Endometrial microvascular endothelial cells (primary cell): ENCODE data around the gene SPDYE4. TPM values are rescaled to one million over a fixed set of nuclear protein-coding genes. Genes with fewer than 3 reads are reported as not detected.
"Not testable (repeated sequence)": the region's sequence is repeated elsewhere in the genome, so short reads cannot be mapped to it uniquely, and the experiment has no call there.

Experiments
- in situ Hi-C: cut with HindIII; loops from 2 replicates; pipeline ENCODE4 v1.10.0; 2017; ENCODE audit warnings: low sequenced_read_pairs, low pct_unique_long_range_greater_than_20kb; ENCODE audit errors: inconsistent ontology term
- total RNA-seq: library from RNA; depleted of rRNA; stranded (reverse); fragments of >200 nt; gene quantifications from one replicate; pipeline ENCODE4 v1.2.3, GENCODE V29; 2015; ENCODE audit errors: inconsistent ontology term

Gene SPDYE4
- total RNA-seq: not detected

GRCh38 chr17:8758137-8758596, at the start of gene SPDYE4:
TSS of gene SPDYE4 (minus strand) at chr17:8758546. CDS start at chr17:8758382, 164 bp downstream.
- in situ Hi-C loops: loop anchor here (25.0 kb wide), 1 partner anchor 321 kb away; the partner anchor contains the start of gene NDEL1

GRCh38 chr17:8806926-8807550, 48.7 kb upstream of the SPDYE4 start:
- in situ Hi-C loops: no loop called here

- in situ Hi-C loops: no loop called here
These were observed 48.0 kb upstream of the SPDYE4 start for GRCh38 chr17:8806253-8806925.

- in situ Hi-C loops: not testable (repeated sequence)
These were observed 47.0 kb upstream of the SPDYE4 start for GRCh38 chr17:8805396-8805795.

- in situ Hi-C loops: no loop called here
These were observed 45.4 kb upstream of the SPDYE4 start for GRCh38 chr17:8803531-8804420.

GRCh38 chr17:8801135-8801840, 42.9 kb upstream of the SPDYE4 start:
- in situ Hi-C loops: no loop called here

GRCh38 chr17:8800656-8801055, 42.3 kb upstream of the SPDYE4 start:
- in situ Hi-C loops: no loop called here

- in situ Hi-C loops: no loop called here
These were observed 41.3 kb upstream of the SPDYE4 start for GRCh38 chr17:8799570-8800212.

GRCh38 chr17:8798846-8799569, 40.7 kb upstream of the SPDYE4 start, which contains the start of gene MFSD6L:
TSS of gene MFSD6L (minus strand) at chr17:8799365. CDS start at chr17:8799120, 245 bp downstream.
- in situ Hi-C loops: no loop called here

- in situ Hi-C loops: no loop called here
These were observed 40.0 kb upstream of the SPDYE4 start for GRCh38 chr17:8798176-8798845.

GRCh38 chr17:8797621-8798175, 39.4 kb upstream of the SPDYE4 start:
- in situ Hi-C loops: no loop called here

GRCh38 chr17:8794636-8795035, 36.3 kb upstream of the SPDYE4 start:
- in situ Hi-C loops: no loop called here

GRCh38 chr17:8793649-8794048, 35.3 kb upstream of the SPDYE4 start:
- in situ Hi-C loops: no loop called here

- in situ Hi-C loops: no loop called here
These were observed 34.3 kb upstream of the SPDYE4 start for GRCh38 chr17:8792646-8793045.

- in situ Hi-C loops: no loop called here
These were observed 33.5 kb upstream of the SPDYE4 start for GRCh38 chr17:8791910-8792270.

GRCh38 chr17:8791248-8791909, 33.0 kb upstream of the SPDYE4 start:
- in situ Hi-C loops: no loop called here

- in situ Hi-C loops: no loop called here
These were observed 31.4 kb upstream of the SPDYE4 start for GRCh38 chr17:8789743-8790142.
